HG03060 (cell line): Measurements from ENCODE around the gene MCF2L.

Experiments used
- ATAC-seq: cut with Tn5 transposase; IDR thresholded peaks from one replicate; pipeline ENCODE4 v1.9.1; 2021; ENCODE audit warnings: low read depth, moderate number of reproducible peaks; ENCODE audit not compliant: unreplicated experiment

Gene MCF2L

GRCh38 chr13:112976526-112976925, 7.5 kb downstream of the MCF2L start:
- ATAC-seq = no peak

DNA sequence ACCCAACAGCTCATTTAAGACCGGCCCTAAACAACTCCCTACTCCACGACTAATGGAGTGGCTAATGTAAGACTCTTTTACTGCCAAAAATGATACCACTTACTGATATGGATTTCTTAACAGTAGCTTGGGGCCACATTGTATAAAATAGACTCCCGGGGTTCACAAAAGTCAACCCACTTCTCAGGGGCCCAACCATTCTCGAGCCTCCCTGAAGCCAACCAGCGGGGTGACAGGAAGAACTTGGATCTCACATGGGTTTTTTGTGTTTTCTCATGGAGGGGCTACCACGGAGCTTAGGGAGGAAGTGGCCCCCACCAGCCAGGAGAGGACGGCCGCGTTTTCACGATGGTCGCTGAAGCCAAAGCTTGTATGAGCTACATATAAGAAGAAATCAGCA, 8.1 kb downstream of the MCF2L start:
- no peak for ATAC-seq

DNA sequence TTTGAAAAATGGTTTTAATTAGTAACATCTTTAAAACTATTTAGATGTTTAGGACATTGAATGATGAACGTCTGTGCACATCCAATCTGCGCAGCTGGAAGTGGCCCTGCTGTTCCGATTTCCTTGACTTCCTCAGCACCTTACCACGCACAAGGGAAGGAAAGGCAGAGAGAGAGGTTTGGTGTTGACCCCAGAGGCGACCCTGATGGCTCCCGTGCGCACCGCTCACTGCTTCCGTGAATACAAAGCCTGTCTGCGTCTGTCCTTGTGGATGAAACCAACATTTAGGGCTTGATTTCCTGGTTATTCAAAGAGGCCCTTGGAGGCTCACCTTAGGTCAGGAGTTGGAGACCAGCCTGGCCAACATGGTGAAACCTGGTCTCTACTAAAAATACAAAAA, 8.5 kb downstream of the MCF2L start:
- no peak for ATAC-seq

GRCh38 chr13:112978561-112979405, 9.8 kb downstream of the MCF2L start:
- no peak for ATAC-seq

DNA sequence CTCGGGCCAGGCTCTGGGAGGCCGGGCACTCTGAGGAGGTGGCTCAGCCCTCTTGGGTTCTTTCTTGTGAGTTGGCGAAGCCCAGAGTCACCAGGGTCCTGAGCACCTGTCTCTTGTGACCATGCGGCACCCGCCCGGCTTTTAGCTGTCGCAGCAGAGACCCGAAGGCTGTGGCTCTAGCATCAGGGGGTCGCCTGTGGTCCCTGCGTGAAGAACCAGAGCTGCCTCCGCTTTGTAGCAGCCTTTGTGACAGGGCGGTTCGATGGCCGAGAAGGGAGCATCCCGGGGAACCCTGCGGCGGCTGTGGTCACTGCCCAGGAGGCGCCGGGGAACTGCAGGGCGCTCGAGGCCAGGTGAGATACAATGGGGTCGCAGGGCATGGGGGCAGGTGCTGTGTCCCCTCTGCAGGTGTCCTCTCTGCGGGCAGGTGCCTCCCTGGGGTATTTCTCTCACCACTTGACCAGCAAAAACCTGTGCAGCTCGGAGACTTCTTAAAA, 10.4 kb downstream of the MCF2L start:
- no peak for ATAC-seq

- no peak for ATAC-seq
Measured at GRCh38 chr13:112980434-112980833, 11.4 kb downstream of the MCF2L start.

GRCh38 chr13:112981451-112981850, 12.4 kb downstream of the MCF2L start:
- no peak for ATAC-seq

GRCh38 chr13:112982281-112983041, 13.4 kb downstream of the MCF2L start:
- no peak for ATAC-seq

DNA sequence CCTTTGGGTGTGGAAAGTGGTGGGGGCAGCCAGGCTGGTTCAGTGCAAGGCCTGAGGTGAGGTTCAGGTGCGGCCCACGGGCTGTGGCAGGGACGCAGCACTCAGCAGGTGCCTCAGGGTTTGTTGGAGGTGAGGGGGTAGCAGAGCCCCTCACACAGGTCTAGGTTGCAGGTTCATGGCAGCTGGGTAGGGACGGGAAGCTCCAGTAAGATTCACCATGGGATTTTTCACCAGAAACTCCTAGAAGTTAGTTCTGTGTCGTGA, 14.0 kb downstream of the MCF2L start:
- ATAC-seq = no peak

DNA sequence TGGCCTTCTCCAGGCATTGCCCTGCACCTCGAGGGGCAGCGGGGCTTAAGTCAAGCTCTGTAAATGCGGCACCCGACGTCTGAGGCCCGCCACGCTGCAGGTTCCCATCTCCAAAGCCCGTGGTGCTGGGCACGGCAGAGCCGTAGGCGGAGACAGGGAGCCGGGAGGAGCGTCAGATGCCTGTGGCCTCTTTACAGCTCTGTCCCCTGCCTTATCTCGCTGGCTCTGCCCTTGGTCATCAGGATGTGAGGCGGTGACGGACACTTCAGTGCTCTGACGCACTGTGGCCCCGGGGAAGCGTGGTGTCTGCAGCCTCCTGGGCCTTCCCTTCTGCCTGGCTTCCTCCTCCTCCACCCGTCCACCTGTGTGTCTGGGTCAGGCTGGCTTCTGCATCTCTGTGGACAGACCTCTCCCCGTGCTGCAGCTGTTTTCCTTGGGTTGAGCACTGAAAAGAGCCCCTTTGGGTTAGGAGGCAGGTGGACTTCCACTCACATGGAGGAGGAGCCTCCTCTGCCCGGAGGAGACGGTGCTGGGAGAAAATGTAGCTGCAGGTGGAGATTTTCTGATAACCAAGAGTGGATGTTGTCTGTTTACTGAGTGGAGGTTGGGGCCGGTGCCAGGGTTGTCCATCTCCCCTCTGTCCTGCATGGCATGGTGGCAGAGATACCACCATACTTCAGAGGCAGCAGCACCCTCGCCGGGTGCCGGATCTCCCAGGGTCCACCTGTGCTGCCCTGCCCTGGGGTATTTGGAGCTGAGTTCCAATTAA, 14.6 kb downstream of the MCF2L start:
- no peak for ATAC-seq

DNA sequence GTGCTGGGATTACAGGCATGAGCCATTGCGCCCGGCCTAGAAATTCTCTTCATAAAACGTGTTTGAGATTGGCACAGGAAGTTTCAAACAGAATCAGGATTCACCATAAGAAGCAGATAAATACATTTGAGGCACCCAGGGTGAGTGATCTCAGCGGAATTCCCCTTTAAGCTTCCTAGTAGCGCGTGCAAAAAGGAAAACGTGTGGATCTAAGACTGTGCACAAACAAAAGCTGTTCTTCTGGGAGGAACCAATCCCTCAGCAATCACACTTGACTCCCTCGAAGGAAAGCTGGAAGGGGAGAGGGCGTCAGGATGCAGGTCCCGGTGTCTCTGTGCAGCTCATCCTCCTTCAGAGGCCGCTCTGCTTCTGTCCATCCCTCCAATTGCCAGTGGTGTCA, 15.5 kb downstream of the MCF2L start:
- no peak for ATAC-seq

DNA sequence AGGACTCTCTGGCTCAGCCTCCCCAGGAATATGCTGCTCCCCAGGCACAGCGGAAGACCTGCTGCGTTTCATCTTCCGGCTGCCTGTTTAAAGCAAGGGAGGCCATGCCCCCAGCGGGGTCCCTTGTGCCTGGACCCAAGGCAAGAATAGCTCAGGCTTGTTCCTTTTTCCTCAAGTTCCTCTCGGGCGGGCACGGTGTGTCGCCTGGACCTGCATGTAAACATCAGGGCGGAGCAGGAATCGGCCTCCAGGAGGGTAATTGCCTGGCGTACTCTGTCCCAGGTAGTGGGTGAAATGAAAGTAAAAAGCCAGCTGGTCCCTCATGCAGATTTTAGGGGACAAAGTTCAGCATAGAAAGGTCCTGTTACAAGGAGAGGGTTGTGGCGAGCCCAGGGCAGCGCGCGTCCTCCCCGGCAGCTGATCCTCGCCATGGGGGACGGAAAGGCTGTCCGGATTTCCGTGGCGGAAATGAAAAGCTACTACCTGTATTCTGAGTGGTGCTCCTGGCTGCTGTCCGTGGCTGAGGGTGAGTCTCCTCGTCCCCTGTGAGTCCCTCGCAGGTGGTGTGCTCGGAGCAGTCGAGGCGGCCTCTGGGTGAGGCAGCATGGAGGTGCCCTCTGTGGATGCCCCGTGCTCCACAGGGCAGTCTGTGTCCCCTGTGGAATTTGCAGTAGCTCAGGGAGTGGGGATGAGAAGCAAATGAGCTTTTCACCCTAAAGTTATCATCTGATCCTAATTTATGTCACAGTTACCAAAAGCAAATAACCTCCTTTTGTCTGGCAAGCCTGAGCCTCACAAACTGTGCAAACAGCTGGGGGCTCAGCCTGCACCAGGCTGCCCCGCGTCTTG, 16.2 kb downstream of the MCF2L start:
- ATAC-seq = no peak

- ATAC-seq = no peak
Measured at GRCh38 chr13:112985803-112986408, 16.9 kb downstream of the MCF2L start.

- no peak for ATAC-seq
Measured at GRCh38 chr13:112986470-112986869, 17.5 kb downstream of the MCF2L start.

DNA sequence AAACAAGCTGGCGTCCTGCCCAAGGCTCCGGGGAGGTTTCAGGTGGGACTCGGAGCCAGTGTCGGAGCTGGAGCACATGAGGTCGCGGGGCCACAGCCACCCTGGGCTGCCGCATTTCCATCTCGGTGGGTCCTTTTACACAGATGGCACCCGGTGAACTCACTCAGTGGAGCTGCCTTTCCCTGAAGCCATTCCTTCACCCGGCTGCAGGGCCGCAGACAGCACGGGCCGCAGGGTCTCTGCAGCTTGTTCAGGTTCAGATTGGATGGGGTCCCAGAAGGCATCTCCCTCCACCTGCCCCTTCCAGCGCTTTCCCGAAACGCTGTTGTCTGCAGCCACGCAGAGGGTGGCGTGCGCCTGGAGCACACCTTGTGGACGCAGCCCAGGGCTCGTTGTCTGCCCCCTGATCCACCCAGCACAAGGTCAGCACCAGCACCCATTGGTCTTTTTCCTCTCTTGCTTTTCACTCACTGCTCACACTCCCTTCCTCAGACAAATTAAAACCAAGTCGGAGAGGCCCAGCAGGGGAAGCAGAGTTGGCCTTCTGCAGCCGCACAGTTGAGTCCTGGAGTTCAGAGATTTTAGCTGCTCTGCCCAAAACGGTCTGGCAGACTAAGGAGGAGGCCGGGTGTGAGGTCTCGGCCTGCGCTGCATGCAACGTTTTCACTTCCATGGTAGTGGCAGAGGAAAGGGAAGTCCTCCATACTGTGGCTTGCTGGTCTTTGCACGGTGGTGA, 18.1 kb downstream of the MCF2L start:
- ATAC-seq = no peak

DNA sequence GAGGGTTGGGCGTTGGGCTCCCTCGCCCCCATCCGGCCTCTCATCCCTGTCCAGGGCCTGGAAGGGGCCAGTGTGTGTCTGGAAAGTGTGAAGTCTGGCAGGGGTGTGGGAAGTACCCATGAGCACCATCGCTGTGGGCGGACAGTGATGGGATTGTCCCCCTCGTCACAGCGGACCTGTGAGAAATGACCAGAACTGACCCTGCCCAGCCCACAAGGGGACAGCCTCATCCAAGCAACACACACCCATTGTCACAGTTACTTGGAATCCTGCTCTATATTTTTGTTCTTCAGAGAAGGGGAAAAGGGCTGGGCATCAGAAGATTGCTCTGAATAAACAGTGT, 18.6 kb downstream of the MCF2L start:
- no peak for ATAC-seq

GRCh38 chr13:112990783-112991182, 21.8 kb downstream of the MCF2L start:
- no peak for ATAC-seq

- no peak for ATAC-seq
Measured at GRCh38 chr13:112991609-112992008, 22.6 kb downstream of the MCF2L start.

- no peak for ATAC-seq
Measured at GRCh38 chr13:112992931-112993680, 24.1 kb downstream of the MCF2L start.
